GM23338 (cell line): Measurements from ENCODE around the gene SPATS1.

Source experiments
- EZH2 ChIP-seq: fragments of 200-600 bp; sonication (generic); IDR thresholded peaks from one replicate; pipeline ENCODE4 v1.8.0; 2017; ENCODE audit warnings: antibody characterized with exemption, mild to moderate bottlenecking, low read depth; ENCODE audit not compliant: unreplicated experiment
- EZH2phosphoT487 ChIP-seq: fragments of 200-600 bp; sonication (generic); IDR thresholded peaks from one replicate; pipeline ENCODE4 v1.8.1; 2018; ENCODE audit warnings: antibody characterized with exemption; ENCODE audit not compliant: unreplicated experiment
- POLR2AphosphoS5 ChIP-seq: IDR thresholded peaks from 2 replicates; pipeline ENCODE4 v1.6.1; 2016; ENCODE audit warnings: antibody characterized with exemption, low read depth
- REST ChIP-seq: IDR thresholded peaks from one replicate; pipeline ENCODE4 v1.6.1; 2018; ENCODE audit warnings: antibody characterized with exemption; ENCODE audit not compliant: unreplicated experiment
- STAT1 ChIP-seq: IDR thresholded peaks from one replicate; pipeline ENCODE4 v1.6.1; 2016; ENCODE audit warnings: antibody characterized with exemption; ENCODE audit not compliant: unreplicated experiment
- ZNF331 ChIP-seq: fragments of 250-450 bp; sonication (Bioruptor Pico); IDR thresholded peaks from 2 replicates; pipeline ENCODE4 v1.5.0; 2020; ENCODE audit warnings: low read depth, mild to moderate bottlenecking, moderate library complexity
- TF ChIP-seq, protein P1 (sequence below), 2 experiments: fragments of 200-600 bp in 1 of 2; sonication (generic) in 1 of 2; conservative IDR thresholded peaks; 2 replicates each; pipeline versions ENCODE4 v1.5.1 to v1.6.1; 2016 to 2017; ENCODE audit warnings: antibody characterized with exemption in 2 of 2, low read depth in 2 of 2, mild to moderate bottlenecking in 2 of 2, moderate library complexity in 1 of 2

GRCh38 chr6:44390158-44390683, 47.8 kb downstream of the SPATS1 start:
- TF ChIP-seq, protein P1, sequence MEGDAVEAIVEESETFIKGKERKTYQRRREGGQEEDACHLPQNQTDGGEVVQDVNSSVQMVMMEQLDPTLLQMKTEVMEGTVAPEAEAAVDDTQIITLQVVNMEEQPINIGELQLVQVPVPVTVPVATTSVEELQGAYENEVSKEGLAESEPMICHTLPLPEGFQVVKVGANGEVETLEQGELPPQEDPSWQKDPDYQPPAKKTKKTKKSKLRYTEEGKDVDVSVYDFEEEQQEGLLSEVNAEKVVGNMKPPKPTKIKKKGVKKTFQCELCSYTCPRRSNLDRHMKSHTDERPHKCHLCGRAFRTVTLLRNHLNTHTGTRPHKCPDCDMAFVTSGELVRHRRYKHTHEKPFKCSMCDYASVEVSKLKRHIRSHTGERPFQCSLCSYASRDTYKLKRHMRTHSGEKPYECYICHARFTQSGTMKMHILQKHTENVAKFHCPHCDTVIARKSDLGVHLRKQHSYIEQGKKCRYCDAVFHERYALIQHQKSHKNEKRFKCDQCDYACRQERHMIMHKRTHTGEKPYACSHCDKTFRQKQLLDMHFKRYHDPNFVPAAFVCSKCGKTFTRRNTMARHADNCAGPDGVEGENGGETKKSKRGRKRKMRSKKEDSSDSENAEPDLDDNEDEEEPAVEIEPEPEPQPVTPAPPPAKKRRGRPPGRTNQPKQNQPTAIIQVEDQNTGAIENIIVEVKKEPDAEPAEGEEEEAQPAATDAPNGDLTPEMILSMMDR (conservative IDR thresholded peaks at IDR 0.05; ENCODE audit: low read depth in 2 of 2), result no peak
- TF ChIP-seq ZNF331 (no peak), EZH2phosphoT487 (no peak), EZH2 (no peak), POLR2AphosphoS5 (no peak), REST (no peak), STAT1 (no peak)
